Esophagus squamous epithelium (tissue), 4 donors: ENCODE measurements around the gene ADIPOR1.

ENCODE experiments used
- CTCF ChIP-seq, 6 experiments: fragments of 450-650 bp in 4 of 6; fragments of 200-600 bp in 2 of 6; sonication (generic) in 2 of 6; IDR thresholded peaks; one replicate each; pipeline ENCODE4 v1.5.1; 2016 to 2019; ENCODE audit warnings: antibody characterized with exemption in 6 of 6, mild to moderate bottlenecking in 4 of 6, moderate library complexity in 4 of 6
- POLR2A ChIP-seq, 4 donors: fragments of 450-650 bp; IDR thresholded peaks; one replicate each; pipeline ENCODE4 v1.6.1; 2017; ENCODE audit warnings: antibody characterized with exemption in 4 of 4, mild to moderate bottlenecking in 4 of 4, moderate library complexity in 3 of 4

DNA sequence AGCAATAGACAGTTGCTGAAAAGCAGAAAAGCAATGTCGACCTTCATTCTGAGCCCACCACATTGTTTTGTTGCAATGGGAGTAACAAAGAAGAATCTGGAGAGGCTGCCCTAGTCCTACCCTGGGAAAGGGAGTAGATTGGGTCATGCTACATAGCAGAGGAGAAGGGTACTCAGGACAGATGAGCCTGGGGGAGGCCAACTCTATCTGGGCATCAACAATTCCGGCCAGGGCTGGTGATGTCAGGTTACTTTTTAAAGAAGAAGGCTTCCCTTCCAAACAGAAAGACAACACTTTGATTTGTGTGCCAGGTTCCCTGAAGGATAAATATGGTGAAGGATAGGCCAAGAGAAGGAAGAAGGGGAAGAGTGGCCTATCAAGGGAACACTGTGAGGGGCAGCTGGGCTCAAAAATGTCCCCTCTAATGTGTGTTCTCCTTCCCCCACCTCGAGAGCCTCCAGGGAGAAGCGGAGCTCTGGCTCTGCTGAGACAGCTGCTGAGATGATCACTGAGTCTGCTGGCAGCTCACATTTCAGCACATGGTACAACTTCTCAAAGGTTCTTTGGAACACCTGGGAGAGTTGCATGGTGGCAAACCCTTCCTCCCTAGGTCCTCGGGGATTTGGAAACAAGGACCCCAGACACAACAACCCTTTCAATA is 3.2 kb upstream of the ADIPOR1 start:
- TF ChIP-seq POLR2A (IDR thresholded peaks at IDR 0.05) = no peak
- no peak for TF ChIP-seq CTCF (IDR thresholded peaks at IDR 0.05)
